ENCODE measurements around the gene PPP3CA.

PPP3CA gene

DNA sequence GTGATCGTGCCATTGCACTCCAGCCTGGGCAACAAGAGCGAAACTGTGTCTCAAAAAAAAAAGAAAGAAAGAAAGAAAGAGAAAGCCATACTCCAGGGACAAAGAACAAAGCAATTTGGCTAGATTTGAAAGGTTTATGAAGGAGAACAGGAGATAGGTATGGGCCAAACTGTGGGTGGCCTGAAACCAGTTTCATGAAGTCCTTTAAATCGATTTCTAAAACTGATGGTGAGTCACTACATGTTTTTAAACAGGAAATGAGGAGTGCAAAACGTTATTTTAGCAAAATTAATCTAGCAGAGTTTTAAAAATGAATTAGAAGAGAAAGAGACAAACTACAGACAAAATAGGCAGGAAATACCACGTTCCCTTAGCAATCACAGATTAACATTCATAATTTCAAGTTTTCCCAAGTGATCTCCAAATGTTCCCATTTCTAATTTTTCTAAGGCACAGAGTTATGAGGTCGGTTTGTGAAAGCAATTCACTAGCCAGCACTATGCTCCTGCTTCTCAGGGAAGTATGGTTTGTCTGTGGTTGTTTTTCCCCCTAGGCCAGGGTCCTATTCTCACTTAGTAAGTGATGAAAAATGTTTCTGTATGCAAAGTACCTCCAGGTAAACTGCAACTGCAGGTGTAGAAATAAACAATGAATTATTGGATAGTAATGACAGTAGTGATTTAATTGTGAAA, 190.6 kb downstream of the PPP3CA start:
- no peak overlapping the region for H3K4me3 ChIP-seq (ENCODE audit: low read depth, low read length)
- TF ChIP-seq, protein P1, sequence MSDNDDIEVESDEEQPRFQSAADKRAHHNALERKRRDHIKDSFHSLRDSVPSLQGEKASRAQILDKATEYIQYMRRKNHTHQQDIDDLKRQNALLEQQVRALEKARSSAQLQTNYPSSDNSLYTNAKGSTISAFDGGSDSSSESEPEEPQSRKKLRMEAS (IDR thresholded peaks at IDR 0.05; ENCODE audit: low read depth, low read length) = no peak
- no peak for TF ChIP-seq MYC (IDR thresholded peaks at IDR 0.05; ENCODE audit: low read depth, low read length)
- TF ChIP-seq, protein P2, sequence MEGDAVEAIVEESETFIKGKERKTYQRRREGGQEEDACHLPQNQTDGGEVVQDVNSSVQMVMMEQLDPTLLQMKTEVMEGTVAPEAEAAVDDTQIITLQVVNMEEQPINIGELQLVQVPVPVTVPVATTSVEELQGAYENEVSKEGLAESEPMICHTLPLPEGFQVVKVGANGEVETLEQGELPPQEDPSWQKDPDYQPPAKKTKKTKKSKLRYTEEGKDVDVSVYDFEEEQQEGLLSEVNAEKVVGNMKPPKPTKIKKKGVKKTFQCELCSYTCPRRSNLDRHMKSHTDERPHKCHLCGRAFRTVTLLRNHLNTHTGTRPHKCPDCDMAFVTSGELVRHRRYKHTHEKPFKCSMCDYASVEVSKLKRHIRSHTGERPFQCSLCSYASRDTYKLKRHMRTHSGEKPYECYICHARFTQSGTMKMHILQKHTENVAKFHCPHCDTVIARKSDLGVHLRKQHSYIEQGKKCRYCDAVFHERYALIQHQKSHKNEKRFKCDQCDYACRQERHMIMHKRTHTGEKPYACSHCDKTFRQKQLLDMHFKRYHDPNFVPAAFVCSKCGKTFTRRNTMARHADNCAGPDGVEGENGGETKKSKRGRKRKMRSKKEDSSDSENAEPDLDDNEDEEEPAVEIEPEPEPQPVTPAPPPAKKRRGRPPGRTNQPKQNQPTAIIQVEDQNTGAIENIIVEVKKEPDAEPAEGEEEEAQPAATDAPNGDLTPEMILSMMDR (IDR thresholded peaks at IDR 0.05; ENCODE audit: low read depth, low read length) = no peak
- no peak for TF ChIP-seq POLR2A (IDR thresholded peaks at IDR 0.05; ENCODE audit: extremely low read depth, insufficient read length)
- DNase-seq (ENCODE audit: low read depth) = no peak

DNA sequence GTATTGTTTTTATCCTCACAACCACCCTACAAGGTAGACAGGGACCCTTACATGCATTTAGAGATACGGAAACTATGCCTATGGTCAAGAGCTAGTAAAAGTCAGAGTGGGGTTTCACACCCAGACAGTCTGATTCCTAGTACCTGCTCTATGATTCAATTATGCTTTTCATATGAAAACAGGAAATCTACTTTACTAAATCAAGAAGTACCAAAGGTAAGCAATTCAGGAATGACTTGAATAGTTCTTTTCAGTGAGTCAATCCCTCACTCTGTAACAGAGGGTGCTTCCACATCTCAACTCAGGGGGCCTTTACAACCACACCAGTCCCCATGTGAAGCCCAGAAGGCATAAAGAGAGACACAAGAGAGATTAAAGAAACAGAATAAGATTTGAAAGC, 191.4 kb downstream of the PPP3CA start:
- no peak for TF ChIP-seq POLR2A (IDR thresholded peaks at IDR 0.05; ENCODE audit: extremely low read depth, insufficient read length)
- TF ChIP-seq, protein P2 (IDR thresholded peaks at IDR 0.05; ENCODE audit: low read depth, low read length) = no peak
- TF ChIP-seq MYC (IDR thresholded peaks at IDR 0.05; ENCODE audit: low read depth, low read length) = no peak
- TF ChIP-seq, protein P1 (IDR thresholded peaks at IDR 0.05; ENCODE audit: low read depth, low read length) = no peak
- no peak for DNase-seq (ENCODE audit: low read depth)
- no peak overlapping the region for H3K4me3 ChIP-seq (ENCODE audit: low read depth, low read length)

DNA sequence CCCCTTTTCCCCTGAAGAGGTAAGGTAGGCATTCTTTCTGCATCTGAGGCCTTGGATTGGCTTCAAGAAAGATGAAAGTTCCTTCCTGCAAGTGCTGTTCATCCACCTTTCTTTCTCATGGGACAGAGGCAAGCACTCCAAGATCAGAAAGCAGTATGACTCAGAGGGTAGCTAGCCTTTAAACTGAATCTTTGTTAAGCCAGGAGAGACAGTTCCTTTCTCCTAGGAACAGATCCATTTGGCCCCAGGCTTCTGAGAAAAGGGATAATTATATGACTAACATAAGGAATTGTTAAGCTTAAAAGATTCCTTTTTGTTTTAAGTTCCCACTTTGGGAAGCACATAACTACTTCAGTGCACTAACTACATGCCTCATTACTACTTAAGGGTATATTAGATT, 192.0 kb downstream of the PPP3CA start:
- H3K4me3 ChIP-seq (ENCODE audit: low read depth, low read length) = no peak overlapping the region
- TF ChIP-seq MYC (IDR thresholded peaks at IDR 0.05; ENCODE audit: low read depth, low read length) (no peak), POLR2A (IDR thresholded peaks at IDR 0.05; ENCODE audit: extremely low read depth, insufficient read length) (no peak)
- DNase-seq (ENCODE audit: low read depth) = no peak

DNA sequence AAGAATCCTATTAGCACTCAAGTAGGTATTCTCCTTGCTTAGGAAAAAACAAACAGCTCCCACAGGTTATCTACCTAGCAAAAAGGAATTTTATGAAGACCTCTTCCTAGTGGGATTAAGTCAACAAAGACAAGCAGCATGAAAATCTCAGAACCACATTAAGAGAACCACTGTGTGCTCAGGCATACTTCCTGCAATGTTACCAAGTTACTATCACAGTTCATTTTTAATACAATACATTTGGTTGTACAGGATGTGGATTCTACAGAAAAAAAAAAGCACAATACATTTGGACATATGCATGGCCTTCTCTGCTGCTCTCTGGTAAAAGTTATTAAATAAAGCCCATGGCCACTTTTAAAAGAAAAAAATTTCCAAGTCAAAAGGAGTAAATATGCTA, 193.7 kb downstream of the PPP3CA start:
- no peak for TF ChIP-seq MYC (IDR thresholded peaks at IDR 0.05; ENCODE audit: low read depth, low read length)
- no peak for TF ChIP-seq POLR2A (IDR thresholded peaks at IDR 0.05; ENCODE audit: extremely low read depth, insufficient read length)
- TF ChIP-seq, protein P1 (IDR thresholded peaks at IDR 0.05; ENCODE audit: low read depth, low read length) = no peak
- TF ChIP-seq, protein P2 (IDR thresholded peaks at IDR 0.05; ENCODE audit: low read depth, low read length) = no peak
- no peak for DNase-seq (ENCODE audit: low read depth)
- H3K4me3 ChIP-seq (ENCODE audit: low read depth, low read length) = no peak overlapping the region

DNA sequence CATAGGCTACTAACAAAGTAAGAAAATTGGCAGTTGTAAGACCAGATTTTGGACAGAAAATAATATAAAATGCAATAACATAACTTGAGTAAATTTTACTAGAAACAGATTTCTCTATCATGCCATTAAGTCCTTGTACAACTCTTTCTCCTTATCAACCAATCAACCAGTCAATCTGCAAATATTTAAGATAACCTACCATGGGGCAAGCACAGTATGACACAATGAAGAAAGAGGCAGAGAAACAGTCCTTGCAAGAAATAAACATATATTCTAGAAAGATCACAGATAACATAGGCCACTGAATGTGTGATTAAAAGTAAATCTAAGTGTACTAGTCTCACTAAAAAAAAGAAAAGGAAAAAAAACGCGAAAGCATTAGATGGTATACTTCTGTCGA, 194.8 kb downstream of the PPP3CA start:
- no peak for DNase-seq (ENCODE audit: low read depth)
- no peak overlapping the region for H3K4me3 ChIP-seq (ENCODE audit: low read depth, low read length)
- TF ChIP-seq, protein P2 (IDR thresholded peaks at IDR 0.05; ENCODE audit: low read depth, low read length) = no peak
- TF ChIP-seq, protein P1 (IDR thresholded peaks at IDR 0.05; ENCODE audit: low read depth, low read length) = no peak
- no peak for TF ChIP-seq MYC (IDR thresholded peaks at IDR 0.05; ENCODE audit: low read depth, low read length)
- TF ChIP-seq POLR2A (IDR thresholded peaks at IDR 0.05; ENCODE audit: extremely low read depth, insufficient read length) = no peak

DNA sequence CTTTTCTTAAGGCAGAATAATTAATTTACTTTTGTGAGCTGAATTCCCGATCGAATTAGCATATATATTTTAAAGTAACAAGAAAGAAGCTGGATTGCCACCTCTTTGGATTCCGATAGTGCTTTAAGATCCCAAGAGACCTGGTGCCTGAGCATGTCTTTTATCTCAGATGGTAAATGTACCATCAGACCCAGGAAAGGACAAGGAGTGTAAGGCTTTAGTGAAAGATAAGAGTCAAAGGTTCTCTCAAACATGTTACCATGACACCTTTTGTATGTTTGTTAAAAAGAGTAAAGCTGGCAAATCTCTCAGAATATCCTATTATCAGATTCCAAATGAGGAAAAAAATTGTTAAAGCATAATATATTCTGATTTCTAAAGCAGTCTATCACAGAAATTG, 198.8 kb downstream of the PPP3CA start:
- no peak overlapping the region for H3K4me3 ChIP-seq (ENCODE audit: low read depth, low read length)
- TF ChIP-seq POLR2A (IDR thresholded peaks at IDR 0.05; ENCODE audit: extremely low read depth, insufficient read length) = no peak
- no peak for TF ChIP-seq MYC (IDR thresholded peaks at IDR 0.05; ENCODE audit: low read depth, low read length)
- TF ChIP-seq, protein P1 (IDR thresholded peaks at IDR 0.05; ENCODE audit: low read depth, low read length) = no peak
- TF ChIP-seq, protein P2 (IDR thresholded peaks at IDR 0.05; ENCODE audit: low read depth, low read length) = no peak
- no peak for DNase-seq (ENCODE audit: low read depth)

Measured in NB4 (cell line).